ENCODE measurements around the gene WDR70. TPM values are rescaled to one million over a fixed set of nuclear protein-coding genes. Genes with fewer than 3 reads are reported as not detected.

Gene WDR70
- total RNA-seq, 4 donors from 2014 or later: 25.3 to 122 (median 48.8) TPM

GRCh38 chr5:37715992-37716391, 336.9 kb downstream of the WDR70 start:
- Histone ChIP-seq H3K27me3 (no peaks in the 10 kb centered on the region), H3K4me3 (no peak overlapping the region), H3K27ac (no peak overlapping the region), H3K9me3 (no peaks in the 10 kb centered on the region), H3K4me1 (peaks cover 0 to 4% of the 10 kb centered on the region in 2 donors), H3K36me3 (no peaks in the 10 kb centered on the region)
- intact Hi-C loops (cut with DNase I; ENCODE audit: low total_unique reads): no loop called here
- no peak for TF ChIP-seq POLR2A (IDR thresholded peaks at IDR 0.05)
- TF ChIP-seq, protein P1, sequence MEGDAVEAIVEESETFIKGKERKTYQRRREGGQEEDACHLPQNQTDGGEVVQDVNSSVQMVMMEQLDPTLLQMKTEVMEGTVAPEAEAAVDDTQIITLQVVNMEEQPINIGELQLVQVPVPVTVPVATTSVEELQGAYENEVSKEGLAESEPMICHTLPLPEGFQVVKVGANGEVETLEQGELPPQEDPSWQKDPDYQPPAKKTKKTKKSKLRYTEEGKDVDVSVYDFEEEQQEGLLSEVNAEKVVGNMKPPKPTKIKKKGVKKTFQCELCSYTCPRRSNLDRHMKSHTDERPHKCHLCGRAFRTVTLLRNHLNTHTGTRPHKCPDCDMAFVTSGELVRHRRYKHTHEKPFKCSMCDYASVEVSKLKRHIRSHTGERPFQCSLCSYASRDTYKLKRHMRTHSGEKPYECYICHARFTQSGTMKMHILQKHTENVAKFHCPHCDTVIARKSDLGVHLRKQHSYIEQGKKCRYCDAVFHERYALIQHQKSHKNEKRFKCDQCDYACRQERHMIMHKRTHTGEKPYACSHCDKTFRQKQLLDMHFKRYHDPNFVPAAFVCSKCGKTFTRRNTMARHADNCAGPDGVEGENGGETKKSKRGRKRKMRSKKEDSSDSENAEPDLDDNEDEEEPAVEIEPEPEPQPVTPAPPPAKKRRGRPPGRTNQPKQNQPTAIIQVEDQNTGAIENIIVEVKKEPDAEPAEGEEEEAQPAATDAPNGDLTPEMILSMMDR (IDR thresholded peaks at IDR 0.05): no peak
- no peak for DNase-seq

- Histone ChIP-seq H3K27me3 (no peaks in the 10 kb centered on the region), H3K9me3 (no peaks in the 10 kb centered on the region), H3K4me3 (no peak overlapping the region), H3K4me1 (peaks cover 0 to 4% of the 10 kb centered on the region in 2 donors), H3K27ac (no peak overlapping the region), H3K36me3 (no peaks in the 10 kb centered on the region)
- TF ChIP-seq, protein P1 (IDR thresholded peaks at IDR 0.05): no peak
- TF ChIP-seq POLR2A (IDR thresholded peaks at IDR 0.05): no peak
- intact Hi-C loops (cut with DNase I; ENCODE audit: low total_unique reads): no loop called here
- DNase-seq: no peak
These were observed 337.3 kb downstream of the WDR70 start for GRCh38 chr5:37716405-37716804.

- no peaks in the 10 kb centered on the region for H3K9me3 ChIP-seq
- H3K27me3 ChIP-seq: no peaks in the 10 kb centered on the region
- TF ChIP-seq POLR2A (IDR thresholded peaks at IDR 0.05): no peak
- TF ChIP-seq, protein P1 (IDR thresholded peaks at IDR 0.05): no peak
- H3K36me3 ChIP-seq: no peaks in the 10 kb centered on the region
- peaks cover 0 to 4% of the 10 kb centered on the region in 2 donors for H3K4me1 ChIP-seq
- H3K4me3 ChIP-seq: no peak overlapping the region
- H3K27ac ChIP-seq: no peak overlapping the region
- intact Hi-C loops (cut with DNase I; ENCODE audit: low total_unique reads): no loop called here
- no peak for DNase-seq
These were observed 338.1 kb downstream of the WDR70 start for GRCh38 chr5:37717276-37717612.

DNA sequence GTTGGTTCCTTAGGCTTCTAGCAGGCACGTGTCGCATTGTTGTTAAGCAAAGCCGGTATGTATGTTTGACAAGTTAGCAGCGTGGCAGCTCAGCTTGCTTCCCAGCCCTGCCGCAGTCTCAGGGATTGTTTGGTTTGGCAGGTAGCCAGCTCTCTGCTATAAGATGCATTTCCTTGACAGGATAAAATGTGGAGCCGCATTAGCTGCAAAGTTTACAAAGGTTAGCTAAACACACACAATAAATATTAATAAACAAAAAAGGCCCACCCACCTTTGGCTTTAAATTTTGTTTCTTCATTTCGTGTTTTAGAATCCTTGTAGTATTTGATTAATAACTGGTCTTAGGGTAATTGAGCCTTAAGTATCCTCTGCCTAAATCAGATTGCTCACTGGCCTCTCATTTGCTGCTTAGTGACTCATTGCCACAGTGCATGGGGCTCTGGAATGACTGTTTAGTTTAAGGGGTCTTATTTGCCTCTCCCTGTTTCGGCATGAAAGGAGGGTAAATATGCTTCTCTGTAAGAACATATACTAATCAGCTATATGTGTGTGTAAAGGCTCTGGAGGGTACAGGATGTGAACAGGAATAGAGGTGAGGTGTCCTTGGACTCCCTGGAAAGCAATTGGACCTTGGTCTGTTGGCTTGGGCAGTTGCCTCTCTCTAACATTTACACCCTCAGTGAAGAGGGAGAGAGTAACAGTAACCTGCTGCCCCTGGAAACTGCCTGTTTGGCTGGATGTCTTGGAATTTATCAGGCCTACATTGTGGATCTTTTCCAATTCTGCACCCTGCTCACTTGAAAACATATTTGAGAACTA, 338.7 kb downstream of the WDR70 start:
- no peaks in the 10 kb centered on the region for H3K36me3 ChIP-seq
- no peak overlapping the region for H3K27ac ChIP-seq
- H3K4me1 ChIP-seq: peaks cover 0 to 4% of the 10 kb centered on the region in 2 donors
- intact Hi-C loops (cut with DNase I; ENCODE audit: low total_unique reads): no loop called here
- DNase-seq: no peak
- no peak overlapping the region for H3K4me3 ChIP-seq
- no peak for TF ChIP-seq POLR2A (IDR thresholded peaks at IDR 0.05)
- TF ChIP-seq, protein P1 (IDR thresholded peaks at IDR 0.05): no peak
- H3K27me3 ChIP-seq: no peaks in the 10 kb centered on the region
- H3K9me3 ChIP-seq: no peaks in the 10 kb centered on the region

GRCh38 chr5:37720550-37720952, 341.4 kb downstream of the WDR70 start:
- H3K4me3 ChIP-seq: no peak overlapping the region
- H3K9me3 ChIP-seq: no peaks in the 10 kb centered on the region
- intact Hi-C loops (cut with DNase I; ENCODE audit: low total_unique reads): no loop called here
- no peak overlapping the region for H3K27ac ChIP-seq
- no peak for TF ChIP-seq POLR2A (IDR thresholded peaks at IDR 0.05)
- TF ChIP-seq, protein P1 (IDR thresholded peaks at IDR 0.05): no peak
- no peaks in the 10 kb centered on the region for H3K27me3 ChIP-seq
- peaks cover 0 to 4% of the 10 kb centered on the region in 2 donors for H3K4me1 ChIP-seq
- H3K36me3 ChIP-seq: no peaks in the 10 kb centered on the region
- no peak for DNase-seq

All from uterus (tissue), 4 donors.